H1 (cell line): ENCODE results near the gene UPF2. TPM values are rescaled to one million over a fixed set of nuclear protein-coding genes. Genes with fewer than 3 reads are reported as not detected.

ENCODE experiments used
- CTCF ChIA-PET: fragments of 300-600 bp; sonication (Branson Sonifier 250); formaldehyde crosslinking; loops from one replicate; lab custom pipeline; 2021; ENCODE audit not compliant: partially characterized antibody; lab: Charles Lee
- POLR2A ChIA-PET: fragments of 300-600 bp; sonication (Branson Sonifier 250); formaldehyde crosslinking; loops from one replicate; lab custom pipeline; 2021; ENCODE audit warnings: inconsistent platforms; ENCODE audit not compliant: partially characterized antibody; lab: Charles Lee
- DNase-seq, 2 experiments: peaks; one replicate each; pipeline versions ENCODE4 v3.0.0 to v3.0.0-alpha.2; 2010 to 2022; ENCODE audit warnings: low spot score in 2 of 2, low read depth in 1 of 2, mixed read lengths in 1 of 2
- FAIRE-seq: peaks from 2 replicates; lab custom pipeline; 2011; peaks lifted over from hg19 to GRCh38; lab: Jason Lieb, UNC
- H2AFZ ChIP-seq: 2 replicates; pipeline ENCODE4 v1.8.1; 2012; ENCODE audit warnings: low read length, inconsistent platforms
- H2AK5ac ChIP-seq: 2 replicates; pipeline ENCODE4 v1.6.1; 2013; ENCODE audit warnings: low read depth, low read length
- H2BK120ac ChIP-seq: replicated peaks from 2 replicates; pipeline ENCODE3; 2013; ENCODE audit warnings: low read depth, low read length, inconsistent platforms
- H2BK12ac ChIP-seq: 2 replicates; pipeline ENCODE4 v1.6.1; 2013; ENCODE audit warnings: low read depth, low read length
- H2BK15ac ChIP-seq: 2 replicates; pipeline ENCODE4 v1.6.1; 2013; ENCODE audit warnings: low read length
- H2BK20ac ChIP-seq: 2 replicates; pipeline ENCODE4 v1.6.1; 2013; ENCODE audit warnings: low read length
- H2BK5ac ChIP-seq: 2 replicates; pipeline ENCODE4 v1.6.1; 2013; ENCODE audit warnings: low read depth, low read length
- H3K14ac ChIP-seq: 2 replicates; pipeline ENCODE4 v1.6.1; 2013; ENCODE audit warnings: inconsistent platforms; ENCODE audit not compliant: insufficient read length
- H3K18ac ChIP-seq: 2 replicates; pipeline ENCODE4 v1.6.1; 2013; ENCODE audit warnings: low read length; ENCODE audit errors: extremely low read depth
- H3K23ac ChIP-seq: 2 replicates; pipeline ENCODE4 v1.6.1; 2013; ENCODE audit warnings: inconsistent platforms; ENCODE audit not compliant: insufficient read length
- H3K23me2 ChIP-seq: 2 replicates; pipeline ENCODE4 v1.6.1; 2013; ENCODE audit warnings: low read depth, low read length
- H3K27ac ChIP-seq: 2 replicates; pipeline ENCODE4 v1.6.1; 2011; ENCODE audit warnings: low read depth, low read length, inconsistent platforms
- H3K27me3 ChIP-seq, 4 experiments: replicated peaks in 1 of 4; 1 replicate in 1 of 4; 2 replicates in 3 of 4; pipeline versions ENCODE4 v1.6.1 to v1.8.1; 2011 to 2013; ENCODE audit warnings: low read length in 3 of 4, mild to moderate bottlenecking in 3 of 4, inconsistent platforms in 2 of 4, mixed read lengths in 2 of 4, moderate library complexity in 1 of 4; ENCODE audit not compliant: control insufficient read depth in 3 of 4, insufficient read depth in 3 of 4; ENCODE audit errors: extremely low read depth in 1 of 4
- H3K36me3 ChIP-seq, 4 experiments: 2 replicates each; pipeline versions ENCODE4 v1.6.1 to v1.8.1; 2011 to 2013; ENCODE audit warnings: mild to moderate bottlenecking in 4 of 4, low read length in 3 of 4, moderate library complexity in 2 of 4, control low read depth in 1 of 4, inconsistent platforms in 1 of 4; ENCODE audit not compliant: insufficient read depth in 4 of 4, control insufficient read depth in 2 of 4
- H3K4ac ChIP-seq: replicated peaks from 2 replicates; pipeline ENCODE3; 2013; ENCODE audit warnings: low read length, low read depth, mixed read lengths, inconsistent platforms; ENCODE audit not compliant: insufficient read length
- H3K4me1 ChIP-seq, 4 experiments: replicated peaks in 1 of 4; 1 replicate in 1 of 4; 2 replicates in 3 of 4; pipeline versions ENCODE4 v1.6.1 to v1.8.1; 2011 to 2013; ENCODE audit warnings: low read length in 3 of 4, inconsistent platforms in 2 of 4, mixed read lengths in 1 of 4; ENCODE audit not compliant: insufficient read depth in 4 of 4, control insufficient read depth in 3 of 4
- H3K4me2 ChIP-seq, 2 experiments: 2 replicates each; pipeline versions ENCODE4 v1.6.1 to v1.8.1; 2011 to 2013; ENCODE audit warnings: low read depth in 2 of 2, low read length in 2 of 2, control low read depth in 1 of 2, inconsistent platforms in 1 of 2, mild to moderate bottlenecking in 1 of 2; ENCODE audit not compliant: insufficient read depth in 1 of 2
- H3K4me3 ChIP-seq, 4 experiments: fragments of 200-600, 300-600 bp in 1 of 4; sonication (generic), shearing (Covaris generic), sonication (Bioruptor Twin) in 1 of 4; 2 replicates each; pipeline versions ENCODE4 v1.5.1 to v1.8.1; 2011 to 2016; ENCODE audit warnings: low read length in 4 of 4, low read depth in 3 of 4, control low read depth in 2 of 4, inconsistent platforms in 2 of 4, mild to moderate bottlenecking in 2 of 4, mixed read lengths in 1 of 4, moderate library complexity in 1 of 4; ENCODE audit not compliant: insufficient read depth in 2 of 4; ENCODE audit errors: extremely low read depth in 1 of 4
- H3K56ac ChIP-seq: replicated peaks from 2 replicates; pipeline ENCODE3; 2013; ENCODE audit warnings: low read depth, mild to moderate bottlenecking, mixed read lengths, low read length, inconsistent platforms; ENCODE audit not compliant: insufficient read length
- H3K79me1 ChIP-seq: 2 replicates; pipeline ENCODE4 v1.6.1; 2013; ENCODE audit warnings: low read depth, low read length, control low read depth
- H3K79me2 ChIP-seq, 2 experiments: 2 replicates each; pipeline versions ENCODE4 v1.6.1 to v1.8.1; 2012 to 2013; ENCODE audit warnings: low read length in 2 of 2, mild to moderate bottlenecking in 2 of 2, inconsistent platforms in 1 of 2; ENCODE audit not compliant: insufficient read depth in 2 of 2, control insufficient read depth in 1 of 2
- H3K9ac ChIP-seq, 4 experiments: replicated peaks in 1 of 4; 1 replicate in 1 of 4; 2 replicates in 3 of 4; pipeline versions ENCODE4 v1.6.1 to v1.8.1; 2011 to 2013; ENCODE audit warnings: low read depth in 3 of 4, low read length in 3 of 4, control low read depth in 2 of 4, mild to moderate bottlenecking in 2 of 4, moderate library complexity in 2 of 4, inconsistent platforms in 1 of 4; ENCODE audit errors: extremely low read depth in 1 of 4
- H3K9me3 ChIP-seq, 2 experiments: 2 replicates each; pipeline versions ENCODE4 v1.6.1 to v1.8.1; 2012 to 2013; ENCODE audit warnings: mild to moderate bottlenecking in 2 of 2, moderate library complexity in 2 of 2, control low read depth in 1 of 2, inconsistent platforms in 1 of 2, low read depth in 1 of 2, low read length in 1 of 2, mixed read lengths in 1 of 2; ENCODE audit not compliant: insufficient read depth in 2 of 2
- H4K20me1 ChIP-seq, 2 experiments: replicated peaks in 1 of 2; 2 replicates each; pipeline versions ENCODE3 to v1.8.1; 2011 to 2013; ENCODE audit warnings: inconsistent platforms in 2 of 2, low read length in 2 of 2, mild to moderate bottlenecking in 1 of 2; ENCODE audit not compliant: insufficient read depth in 2 of 2, control insufficient read depth in 1 of 2
- H4K5ac ChIP-seq: 2 replicates; pipeline ENCODE4 v1.6.1; 2013; ENCODE audit warnings: low read length, low read depth, mixed read lengths, inconsistent platforms; ENCODE audit not compliant: insufficient read length
- H4K8ac ChIP-seq: 2 replicates; pipeline ENCODE4 v1.8.0; 2013; ENCODE audit warnings: mild to moderate bottlenecking, moderate library complexity, low read length, inconsistent platforms; ENCODE audit not compliant: insufficient read depth; ENCODE audit errors: extremely low read depth
- H4K91ac ChIP-seq: replicated peaks from 2 replicates; pipeline ENCODE3; 2013; ENCODE audit warnings: low read length, mixed read lengths, inconsistent platforms; ENCODE audit not compliant: insufficient read length
- ATF2 ChIP-seq: IDR thresholded peaks from 2 replicates; pipeline ENCODE4 v1.6.1; 2012; ENCODE audit warnings: low read length, inconsistent platforms
- CHD2 ChIP-seq: IDR thresholded peaks from 2 replicates; pipeline ENCODE4 v1.6.1; 2012; ENCODE audit warnings: low read length, improper control_type of control experiment
- CREB1 ChIP-seq: IDR thresholded peaks from 2 replicates; pipeline ENCODE4 v1.6.1; 2012; ENCODE audit warnings: inconsistent platforms
- E2F6 ChIP-seq: IDR thresholded peaks from 2 replicates; pipeline ENCODE4 v1.6.1; 2012; ENCODE audit warnings: inconsistent platforms
- FOSL1 ChIP-seq: IDR thresholded peaks from 2 replicates; pipeline ENCODE4 v1.6.1; 2011; ENCODE audit warnings: mild to moderate bottlenecking, low read depth, low read length, moderate library complexity; ENCODE audit not compliant: insufficient read depth
- HDAC2 ChIP-seq, 2 experiments: fragments of 300-600 bp in 1 of 2; sonication (generic) in 1 of 2; IDR thresholded peaks; 2 replicates each; pipeline ENCODE4 v1.6.1; 2011 to 2012; ENCODE audit warnings: low read depth in 2 of 2, low read length in 2 of 2, mild to moderate bottlenecking in 2 of 2, moderate library complexity in 2 of 2, borderline replicate concordance in 1 of 2, inconsistent platforms in 1 of 2
- POLR2A ChIP-seq, 2 experiments: IDR thresholded peaks; 1 replicate in 1 of 2; 2 replicates in 1 of 2; pipeline ENCODE4 v1.6.1; 2011; ENCODE audit warnings: low read depth in 2 of 2, low read length in 2 of 2, mild to moderate bottlenecking in 2 of 2; ENCODE audit errors: control extremely low read depth in 1 of 2
- POU5F1 ChIP-seq: IDR thresholded peaks from 2 replicates; pipeline ENCODE4 v1.6.1; 2011; ENCODE audit warnings: low read depth, mild to moderate bottlenecking, low read length, moderate library complexity
- RFX5 ChIP-seq: IDR thresholded peaks from 2 replicates; pipeline ENCODE4 v1.6.1; 2011; ENCODE audit warnings: low read depth, low read length, improper control_type of control experiment, borderline replicate concordance
- SAP30 ChIP-seq: fragments of 300-600 bp; sonication (generic); IDR thresholded peaks from 2 replicates; pipeline ENCODE4 v1.7.1; 2012; ENCODE audit warnings: low read length, moderate library complexity, mild to moderate bottlenecking, inconsistent platforms; ENCODE audit not compliant: insufficient read depth, insufficient replicate concordance
- SIX5 ChIP-seq: IDR thresholded peaks from 2 replicates; pipeline ENCODE4 v1.6.1; 2011; ENCODE audit warnings: mild to moderate bottlenecking, low read depth, low read length
- WGBS, 2 experiments: shearing (Covaris generic) in 1 of 2; methylation state at CpG; one replicate each; pipeline versions ENCODE4 v1.1.6 to v1.1.7; 2013 to 2015; ENCODE audit warnings: low lambda C conversion rate in 2 of 2, mixed read lengths in 2 of 2, inconsistent platforms in 1 of 2, low coverage in 1 of 2, missing lambda C conversion rate in 1 of 2; ENCODE audit not compliant: insufficient replicate concordance in 2 of 2, insufficient coverage in 1 of 2, insufficient read length in 1 of 2; ENCODE audit errors: extremely low coverage in 1 of 2, missing lambda C conversion rate in 1 of 2; 5-methylcytosine and 5-hydroxymethylcytosine counted together
- polyA plus RNA-seq, 7 experiments: library from polyadenylated mRNA; depleted of rRNA in 3 of 7; stranded (reverse) in 5 of 7; unstranded in 2 of 7; fragments of >200 nt in 5 of 7; fragments of 200-250 nt in 2 of 7; gene quantifications; 1 replicate in 5 of 7; 2 replicates in 1 of 7; 4 replicates in 1 of 7; pipeline versions ENCODE4 v1.2.1 to v1.2.3, GENCODE V29; 2011 to 2013; ENCODE audit warnings: missing spikeins in 2 of 7, mixed read lengths in 2 of 7
- total RNA-seq: library from RNA; stranded (reverse); fragmentation: NEBNext Ultra II Directional; extraction: Animal tissue kit (Norgen Biotek cat#: 25700); gene quantifications from 2 replicates; pipeline ENCODE4 v1.2.1, GENCODE V29; 2021

Gene UPF2
- total and polyA plus RNA-seq, 2 of the 8 experiments (the other 6 are each of a cell fraction or from before 2014, with no cell fraction given) = 6.2 to 32.8 TPM

GRCh38 chr10:12042409-12042796 lies 206 bp downstream of the UPF2 start:
- peaks cover 4% of the 10 kb centered on the region for H3K79me1 ChIP-seq
- no peaks in the 10 kb centered on the region for H3K9me3 ChIP-seq
- H3K14ac ChIP-seq = no peak overlapping the region
- H4K20me1 ChIP-seq = no peaks in the 10 kb centered on the region
- peak overlapping the region; percentile 25 for H3K4ac ChIP-seq
- peak overlapping the region; percentile 24; the same call in 1 of the 2 replicates for H3K18ac ChIP-seq
- H4K5ac ChIP-seq = no peak overlapping the region
- CTCF ChIA-PET = interaction anchor here (0.6 to 1.4 kb wide), 3 partner anchors 25 to 210 kb away, joined by 3 read pairs; no protein-coding TSS in a partner anchor
- no peak overlapping the region for H2BK15ac ChIP-seq
- no peaks in the 10 kb centered on the region for H3K36me3 ChIP-seq
- peak overlapping the region; percentile 100 for H2BK5ac ChIP-seq
- H2AFZ ChIP-seq = no peak overlapping the region; the same call in 1 of the 2 replicates
- no peak for FAIRE-seq
- H4K91ac ChIP-seq = peak overlapping the region; percentile 25
- DNase-seq = no peak
- 1% methylated on average over 15 of the region's 31 CpGs; no CpG with 5 or more reads in 1 of the 2 experiments for WGBS, 2 experiments
- H3K4me1 ChIP-seq = no peaks in the 10 kb centered on the region; a peak in 2 of 7 replicates
- H3K23ac ChIP-seq = no peak overlapping the region
- no peak overlapping the region for H2AK5ac ChIP-seq
- H3K9ac ChIP-seq = peak overlapping the region; percentile 86 to 100 (median 94)
- peak overlapping the region; percentile 50 for H3K56ac ChIP-seq
- H3K4me3 ChIP-seq = peak overlapping the region; percentile 77 to 98 (median 94)
- H3K79me2 ChIP-seq = peaks cover 10 to 49% of the 10 kb centered on the region in 2 experiments
- H2BK120ac ChIP-seq = no peak overlapping the region
- peak overlapping the region; percentile 88 to 97 for H3K4me2 ChIP-seq
- H3K23me2 ChIP-seq = peaks cover 8% of the 10 kb centered on the region; the same call in 1 of the 2 replicates
- H2BK20ac ChIP-seq = no peak overlapping the region
- POLR2A ChIA-PET = interaction anchor here (0.6 to 3.4 kb wide), 20 partner anchors 9 to 291 kb away, joined by 3 to 17 read pairs (median 4); partner anchors contain the start of genes CDC123, DHTKD1 and NUDT5
- peak overlapping the region; percentile 81 for H4K8ac ChIP-seq
- no peaks in the 10 kb centered on the region for H3K27me3 ChIP-seq
- peak overlapping the region; percentile 88 for H3K27ac ChIP-seq
- H2BK12ac ChIP-seq = no peak overlapping the region; the same call in 1 of the 2 replicates
- TF ChIP-seq POLR2A (IDR thresholded peaks at IDR 0.05; ENCODE audit: control extremely low read depth in 1 of 2, low read depth in 2 of 2, low read length in 2 of 2) = peak; percentile 72 to 73
- TF ChIP-seq CHD2 = no peak
- no peak for TF ChIP-seq SIX5
- TF ChIP-seq CREB1 = no peak
- TF ChIP-seq HDAC2 (IDR thresholded peaks at IDR 0.05; ENCODE audit: borderline replicate concordance in 1 of 2, low read depth in 2 of 2, low read length in 2 of 2) = no peak
- no peak for TF ChIP-seq POU5F1
- TF ChIP-seq E2F6 = no peak
- no peak for TF ChIP-seq SAP30
- TF ChIP-seq FOSL1 = no peak
- TF ChIP-seq RFX5 = no peak
- no peak for TF ChIP-seq ATF2
